GM19328 (cell line): ENCODE results near the gene ZNF678.
"Not testable (repeated sequence)": the region's sequence is repeated elsewhere in the genome, so short reads cannot be mapped to it uniquely, and the experiment has no call there.

Source experiments
- ATAC-seq: cut with Tn5 transposase; IDR thresholded peaks from one replicate; pipeline ENCODE4 v1.9.1; 2021; ENCODE audit warnings: mild to moderate bottlenecking, moderate library complexity; ENCODE audit not compliant: unreplicated experiment

Gene ZNF678

GRCh38 chr1:227549892-227550291 lies 13.5 kb upstream of the ZNF678 start:
- no peak for ATAC-seq

- ATAC-seq, result not testable (repeated sequence)
Observed at GRCh38 chr1:227551881-227552280, 11.5 kb upstream of the ZNF678 start.

DNA sequence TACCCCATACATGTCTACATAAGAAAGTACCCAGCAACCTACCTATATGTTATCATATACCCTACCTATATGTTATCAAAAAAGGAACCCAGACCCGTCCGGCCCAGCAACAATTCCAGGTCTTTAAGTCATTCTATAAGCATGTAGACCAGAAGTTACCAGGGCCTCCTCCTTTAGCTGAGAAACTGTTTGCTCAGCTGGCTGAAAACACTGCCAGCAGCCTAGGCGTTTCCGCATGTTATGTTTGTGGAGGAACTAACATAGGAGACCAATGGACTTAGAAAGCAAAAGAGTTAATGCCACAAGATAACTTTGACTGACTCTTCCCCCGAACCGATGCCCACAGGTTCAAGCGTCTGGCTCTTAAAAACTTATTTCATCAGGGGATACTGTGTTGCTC lies 7.1 kb upstream of the ZNF678 start:
- ATAC-seq, result no peak

GRCh38 chr1:227557962-227558725 lies 5.2 kb upstream of the ZNF678 start:
- ATAC-seq, result no peak

GRCh38 chr1:227558732-227559262 lies 4.6 kb upstream of the ZNF678 start:
- ATAC-seq, result no peak

DNA sequence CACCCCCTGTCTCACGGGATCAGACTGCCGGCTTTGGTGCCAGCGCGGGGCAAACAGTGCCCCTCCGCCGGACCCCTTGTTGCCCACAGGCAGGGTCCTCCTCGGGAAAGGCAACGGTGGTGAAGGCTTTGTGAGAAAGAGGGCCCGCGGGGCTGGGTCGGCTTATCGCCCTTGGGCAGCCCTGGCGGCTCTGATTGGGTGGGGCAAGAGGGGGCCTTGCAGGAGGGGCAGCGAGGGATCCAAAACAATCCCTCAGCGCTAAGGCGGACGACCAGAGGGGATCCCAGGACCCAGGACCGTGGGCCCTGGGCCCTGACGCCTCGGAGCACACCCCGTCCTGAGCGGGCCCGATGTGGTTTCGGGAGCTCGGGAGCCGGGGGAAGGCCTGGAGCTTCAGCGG lies 3.9 kb upstream of the ZNF678 start:
- ATAC-seq, result no peak

- ATAC-seq, result no peak
Observed at GRCh38 chr1:227559926-227560325, 3.4 kb upstream of the ZNF678 start.

DNA sequence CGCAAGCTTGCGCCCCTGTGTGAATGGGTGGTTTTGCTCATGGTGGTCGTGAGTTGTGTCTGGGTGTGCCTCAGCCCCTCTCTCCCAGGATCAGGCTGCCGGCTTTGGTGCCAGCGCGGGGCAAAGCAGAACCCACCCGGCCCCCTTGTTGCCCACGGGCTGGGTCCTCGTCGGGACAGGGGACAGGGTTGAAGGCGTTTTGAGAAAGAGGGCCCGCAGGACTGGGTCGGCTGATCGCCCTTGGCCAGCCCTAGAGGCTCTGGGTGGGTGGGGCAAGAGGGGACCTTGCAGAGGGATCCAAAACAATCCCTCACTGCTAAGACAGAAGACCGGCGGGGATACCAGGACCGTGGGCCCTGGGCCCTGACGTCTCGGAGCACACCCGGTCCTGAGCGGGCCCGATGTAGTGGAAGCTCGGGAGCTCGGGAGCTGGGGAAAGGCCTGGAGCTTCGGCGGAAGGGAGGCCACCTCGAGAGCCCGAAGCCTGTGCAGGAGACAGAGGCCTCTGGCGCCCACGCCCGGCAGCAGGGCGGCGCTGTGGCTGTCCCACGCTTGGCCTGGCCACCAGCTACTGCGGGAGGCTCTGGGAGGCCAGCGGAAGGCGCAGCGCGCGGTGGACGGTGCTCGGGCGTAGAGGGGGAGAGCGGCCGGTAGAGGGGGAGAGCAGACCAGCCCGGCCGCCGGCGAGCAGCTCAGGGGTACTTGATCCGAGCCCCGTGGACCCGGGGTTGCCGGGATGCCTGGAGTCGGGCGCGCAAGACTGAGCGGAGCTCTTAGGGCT lies 2.8 kb upstream of the ZNF678 start:
- no peak for ATAC-seq

GRCh38 chr1:227561241-227561907 lies 2.0 kb upstream of the ZNF678 start:
- no peak for ATAC-seq

- ATAC-seq, result no peak
Observed at GRCh38 chr1:227562037-227562436, 1.3 kb upstream of the ZNF678 start.

DNA sequence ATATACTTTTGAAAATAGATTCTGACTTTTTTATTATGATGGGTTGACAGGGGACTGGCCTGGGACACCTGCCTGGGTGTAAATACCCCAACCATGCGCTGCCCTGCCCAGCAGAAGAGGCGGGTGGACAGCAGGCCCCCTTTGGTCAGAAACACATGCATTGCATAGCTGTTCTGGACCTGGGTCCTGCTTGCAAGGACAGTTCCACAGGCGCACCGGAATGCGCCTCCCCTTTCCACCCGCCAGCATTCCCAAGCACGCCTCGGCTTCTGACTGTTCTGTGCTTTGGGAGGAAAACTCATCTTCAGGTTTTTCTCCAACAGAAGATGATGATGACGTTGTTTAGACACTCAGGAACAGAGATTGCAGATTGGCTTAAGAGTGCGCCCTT lies 428 bp upstream of the ZNF678 start:
- no peak for ATAC-seq

GRCh38 chr1:227567256-227567655 lies 3.9 kb downstream of the ZNF678 start:
- no peak for ATAC-seq

GRCh38 chr1:227568593-227568992 lies 5.2 kb downstream of the ZNF678 start:
- no peak for ATAC-seq

DNA sequence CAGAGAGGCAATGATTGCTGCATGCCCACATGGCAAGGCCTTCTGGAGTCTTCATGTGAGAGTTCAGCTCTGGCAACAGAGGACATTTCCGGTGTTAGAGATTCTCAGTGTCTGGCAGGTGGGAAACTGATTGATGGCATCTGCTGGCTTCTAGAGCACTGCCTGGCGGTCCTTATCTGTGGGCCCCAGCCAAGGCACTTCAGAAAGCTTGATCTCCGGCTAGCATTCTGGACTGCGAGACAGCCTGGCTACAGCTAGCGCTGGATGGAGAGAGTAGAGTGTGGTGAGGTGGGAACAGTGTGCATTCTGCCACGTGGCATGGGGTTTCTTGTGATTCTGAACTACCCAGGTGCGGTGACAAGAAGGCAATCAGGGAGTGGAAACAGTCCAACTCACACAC lies 9.4 kb downstream of the ZNF678 start:
- ATAC-seq, result no peak

DNA sequence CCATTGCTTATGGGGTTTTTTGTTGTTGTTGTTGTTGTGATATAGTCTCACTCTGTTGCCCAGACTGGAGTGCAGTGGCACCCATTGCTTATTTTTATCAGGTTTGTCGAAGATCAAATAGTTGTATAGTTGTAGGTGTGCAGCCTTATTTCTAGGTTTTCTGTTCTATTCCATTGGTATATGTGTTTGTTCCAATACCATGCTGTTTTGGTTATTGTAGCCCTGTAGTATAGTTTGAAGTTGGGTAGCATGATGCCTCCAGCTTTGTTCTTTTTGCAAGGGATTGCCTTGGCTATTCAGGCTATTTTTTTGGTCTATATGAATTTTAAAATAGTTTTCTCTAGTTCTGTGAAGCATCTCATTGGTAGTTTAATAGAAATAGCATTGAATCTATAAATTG lies 11.6 kb downstream of the ZNF678 start:
- no peak for ATAC-seq

GRCh38 chr1:227576189-227576588 lies 12.8 kb downstream of the ZNF678 start:
- no peak for ATAC-seq

DNA sequence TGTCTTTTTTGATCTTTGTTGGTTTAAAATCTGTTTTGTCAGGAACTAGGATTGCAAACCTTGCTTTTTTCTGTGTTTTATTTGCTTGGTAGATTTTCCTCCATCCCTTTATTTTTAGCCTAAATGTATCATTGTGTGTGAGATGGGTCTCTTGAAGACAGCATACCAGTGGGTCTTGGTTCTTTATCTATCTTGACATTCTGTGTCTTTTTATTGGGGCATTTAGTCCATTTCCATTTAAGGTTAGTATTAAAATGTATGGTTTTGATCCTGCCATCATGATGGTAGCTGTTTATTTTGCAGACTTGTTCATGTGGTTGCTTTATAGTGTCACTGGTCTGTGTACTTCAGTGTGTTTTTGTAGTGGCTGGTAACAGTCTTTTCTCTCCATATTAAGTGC lies 14.1 kb downstream of the ZNF678 start:
- no peak for ATAC-seq

DNA sequence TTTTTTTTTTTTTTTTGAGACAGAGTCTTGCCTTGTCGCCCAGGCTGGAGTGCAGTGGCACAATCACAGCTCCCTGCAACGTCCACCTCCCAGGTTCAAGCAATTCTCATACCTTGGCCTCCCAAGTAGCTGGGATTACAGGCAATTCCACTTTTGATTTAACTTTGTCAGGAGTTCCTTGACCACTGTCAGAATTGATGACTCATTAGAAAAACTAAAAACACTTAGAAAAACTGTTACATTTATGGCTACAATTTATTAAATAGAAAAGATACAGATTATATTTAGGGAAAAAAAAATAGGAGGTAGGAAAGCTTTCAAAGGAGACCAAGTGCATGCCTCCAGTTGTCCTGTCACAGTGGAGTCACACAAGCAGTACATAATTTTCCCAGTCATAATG lies 20.0 kb downstream of the ZNF678 start:
- no peak for ATAC-seq

DNA sequence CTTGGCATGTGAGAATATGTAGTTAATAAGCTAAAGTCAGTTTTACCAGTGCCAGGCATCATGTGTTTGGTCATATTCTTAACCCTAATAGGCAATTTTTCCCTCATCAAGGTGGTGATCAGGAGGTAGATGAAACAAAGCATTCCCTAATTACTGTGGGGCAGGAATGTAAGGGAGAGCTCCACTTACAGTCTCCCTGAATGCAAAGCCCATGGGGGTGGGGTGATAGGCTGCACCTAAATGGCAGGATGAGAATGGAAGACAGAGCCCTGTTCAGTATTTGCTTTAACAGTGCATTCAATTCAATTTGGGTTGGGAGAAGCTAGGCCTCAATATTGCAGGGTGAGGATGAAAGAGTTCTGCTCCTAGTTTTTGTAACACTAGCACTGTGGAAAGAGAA lies 23.4 kb downstream of the ZNF678 start:
- ATAC-seq, result no peak

- ATAC-seq, result no peak
Observed at GRCh38 chr1:227587968-227588367, 24.6 kb downstream of the ZNF678 start.

GRCh38 chr1:227588769-227589168 lies 25.4 kb downstream of the ZNF678 start:
- not testable (repeated sequence) for ATAC-seq

DNA sequence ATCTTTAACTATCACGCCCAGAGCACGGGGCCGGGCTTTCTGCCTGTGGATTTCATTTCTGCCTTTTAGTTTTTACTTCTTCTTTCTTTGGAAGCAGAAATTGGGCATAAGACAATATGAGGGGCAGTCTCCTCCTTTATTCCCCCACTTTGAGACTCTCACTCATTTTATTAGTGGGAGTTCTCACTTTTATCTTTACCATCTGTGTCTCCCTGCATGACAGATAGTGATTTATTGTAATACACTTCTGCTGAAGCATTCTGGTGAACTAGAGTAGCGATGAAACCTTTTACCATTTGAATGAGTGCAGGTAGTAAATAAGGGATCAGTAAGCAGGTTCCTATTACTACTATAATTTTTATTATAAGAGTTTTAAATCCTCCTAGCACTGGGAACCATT lies 26.4 kb downstream of the ZNF678 start:
- not testable (repeated sequence) for ATAC-seq
